ENCODE measurements around the gene LGI1. TPM values are rescaled to one million over a fixed set of nuclear protein-coding genes. Genes with fewer than 3 reads are reported as not detected.

Gene LGI1
- total and polyA plus RNA-seq, 12 donors, result 0.03 to 0.68 (median 0.42) TPM; not detected in 6

DNA sequence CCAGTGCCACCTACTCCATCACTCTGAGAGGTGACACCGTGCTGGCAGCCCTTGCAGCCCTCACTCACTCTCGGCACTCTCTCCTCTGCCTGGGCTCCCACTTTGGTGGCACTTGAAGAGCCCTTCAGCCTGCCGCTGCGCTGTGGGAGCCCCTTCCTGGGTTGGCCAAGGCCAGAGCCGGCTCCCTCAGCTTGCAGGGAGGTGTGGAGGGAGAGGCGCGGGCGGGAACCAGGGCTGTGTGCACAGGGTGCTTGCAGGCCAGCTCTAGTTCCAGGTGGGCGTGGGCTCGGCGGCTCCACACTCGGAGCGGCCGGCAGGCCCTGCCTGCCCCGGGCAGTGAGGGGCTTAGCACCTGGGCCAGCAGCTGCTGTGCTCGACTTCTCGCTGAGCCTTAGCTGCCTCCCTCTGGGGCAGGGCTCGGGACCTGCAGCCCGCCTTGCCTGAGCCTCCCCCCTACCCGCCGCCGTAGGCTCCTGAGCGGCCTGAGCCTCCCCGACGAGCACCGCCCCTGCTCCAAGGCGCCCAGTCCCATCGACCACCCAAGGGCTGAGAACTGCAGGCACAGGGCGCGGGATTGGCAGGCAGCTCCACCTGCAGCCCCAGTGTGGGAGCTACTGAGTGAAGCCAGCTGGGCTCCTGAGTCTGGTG is 87.4 kb downstream of the LGI1 start:
- Histone ChIP-seq H3K4me1 (no peaks in the 10 kb centered on the region), H3K4me3 (no peak overlapping the region), H3K27me3 (peaks cover 0 to 5% (median 0%) of the 10 kb centered on the region in 7 donors), H3K36me3 (no peaks in the 10 kb centered on the region), H3K9me3 (no peaks in the 10 kb centered on the region), H3K27ac (no peak overlapping the region)
- intact Hi-C loops (cut with DNase I), result no loop called here
- TF ChIP-seq, protein P1, sequence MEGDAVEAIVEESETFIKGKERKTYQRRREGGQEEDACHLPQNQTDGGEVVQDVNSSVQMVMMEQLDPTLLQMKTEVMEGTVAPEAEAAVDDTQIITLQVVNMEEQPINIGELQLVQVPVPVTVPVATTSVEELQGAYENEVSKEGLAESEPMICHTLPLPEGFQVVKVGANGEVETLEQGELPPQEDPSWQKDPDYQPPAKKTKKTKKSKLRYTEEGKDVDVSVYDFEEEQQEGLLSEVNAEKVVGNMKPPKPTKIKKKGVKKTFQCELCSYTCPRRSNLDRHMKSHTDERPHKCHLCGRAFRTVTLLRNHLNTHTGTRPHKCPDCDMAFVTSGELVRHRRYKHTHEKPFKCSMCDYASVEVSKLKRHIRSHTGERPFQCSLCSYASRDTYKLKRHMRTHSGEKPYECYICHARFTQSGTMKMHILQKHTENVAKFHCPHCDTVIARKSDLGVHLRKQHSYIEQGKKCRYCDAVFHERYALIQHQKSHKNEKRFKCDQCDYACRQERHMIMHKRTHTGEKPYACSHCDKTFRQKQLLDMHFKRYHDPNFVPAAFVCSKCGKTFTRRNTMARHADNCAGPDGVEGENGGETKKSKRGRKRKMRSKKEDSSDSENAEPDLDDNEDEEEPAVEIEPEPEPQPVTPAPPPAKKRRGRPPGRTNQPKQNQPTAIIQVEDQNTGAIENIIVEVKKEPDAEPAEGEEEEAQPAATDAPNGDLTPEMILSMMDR (IDR thresholded peaks at IDR 0.05), result no peak
- ATAC-seq (no peak), DNase-seq (no peak)
- WGBS, 2 donors, result 94 to 96% methylated on average over 30 of the region's 30 CpGs

Other genes with a start within 250 kb of the LGI1 start
- gene FFAR4, start 191.3 kb upstream of the LGI1 start, total RNA-seq, result under 1 TPM in 4 of 10 donors, not detected in 6; 0.11 to 0.37 (median 0.22) TPM
- under 1 TPM; 0.07 to 0.12 TPM for gene FFAR4, start 191.3 kb upstream of the LGI1 start, polyA plus RNA-seq
- 10 to 100 TPM in 1 of 10 donors, 1 to 10 TPM in 5, under 1 TPM in 2, not detected in 2; 0.37 to 26.1 (median 3.6) TPM for gene RBP4, start 156.7 kb upstream of the LGI1 start, total RNA-seq
- 10 to 100 TPM in 1 of 2 donors, 1 to 10 TPM in 1; 8.6 to 30.0 TPM for gene RBP4, start 156.7 kb upstream of the LGI1 start, polyA plus RNA-seq
- gene PDE6C, start 145.4 kb upstream of the LGI1 start, total RNA-seq, result not detected
- not detected for gene PDE6C, start 145.4 kb upstream of the LGI1 start, polyA plus RNA-seq
- gene FRA10AC1, start 55.3 kb upstream of the LGI1 start, total RNA-seq, result 10 to 100 TPM in 7 of 10 donors, 1 to 10 TPM in 3; 7.7 to 24.5 (median 15.5) TPM
- 10 to 100 TPM in 1 of 2 donors, 1 to 10 TPM in 1; 8.2 to 23.7 TPM for gene FRA10AC1, start 55.3 kb upstream of the LGI1 start, polyA plus RNA-seq
- gene SLC35G1, start 136.0 kb downstream of the LGI1 start, total RNA-seq, result 1 to 10 TPM; 1.6 to 4.0 (median 2.5) TPM
- 1 to 10 TPM in 1 of 2 donors, under 1 TPM in 1; 0.86 to 1.5 TPM for gene SLC35G1, start 136.0 kb downstream of the LGI1 start, polyA plus RNA-seq
- gene PLCE1, start 236.0 kb downstream of the LGI1 start, total RNA-seq, result 10 to 100 TPM in 6 of 10 donors, 1 to 10 TPM in 4; 1.7 to 62.0 (median 13.8) TPM
- 1 to 10 TPM in 1 of 2 donors, under 1 TPM in 1; 0.84 to 2.3 TPM for gene PLCE1, start 236.0 kb downstream of the LGI1 start, polyA plus RNA-seq